HG03342 (cell line): ENCODE data around the gene MAGEA2.
A peak's percentile ranks its signal among the peaks of the same experiment; 100 is the strongest.
"Not testable (repeated sequence)": the region's sequence is repeated elsewhere in the genome, so short reads cannot be mapped to it uniquely, and the experiment has no call there.

Experiments
- ATAC-seq: cut with Tn5 transposase; IDR thresholded peaks from one replicate; pipeline ENCODE4 v1.9.1; 2021; ENCODE audit warnings: mild to moderate bottlenecking, moderate library complexity; ENCODE audit not compliant: unreplicated experiment

The MAGEA2 gene

DNA sequence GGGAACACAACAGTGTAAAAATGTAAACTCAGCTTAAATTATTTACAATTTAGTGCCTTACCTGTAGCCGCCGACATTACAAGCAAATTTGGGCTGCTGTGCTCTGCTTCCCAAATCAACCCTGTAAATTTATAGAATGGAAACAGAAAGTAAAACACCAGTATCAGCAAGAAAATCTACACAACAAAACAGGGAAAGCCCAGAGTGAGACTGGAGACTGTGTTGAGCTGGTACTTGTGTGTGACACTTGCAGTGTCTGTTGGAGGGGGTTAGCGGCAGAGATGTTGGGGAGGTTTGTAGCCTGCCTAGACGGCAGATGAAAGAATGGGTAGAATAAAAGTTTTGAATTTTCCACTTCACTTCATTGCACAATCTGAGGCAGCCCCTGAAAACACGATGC, 40.4 kb downstream of the MAGEA2 start:
- peak; percentile 53 for ATAC-seq

- ATAC-seq, result not testable (repeated sequence)
These were observed 44.5 kb downstream of the MAGEA2 start, which contains the start of gene CSAG2 for GRCh38 chrX:152709173-152709572. CSAG2 (minus strand) TSS chrX:152709273; CDS start chrX:152709112, 161 bp downstream.

DNA sequence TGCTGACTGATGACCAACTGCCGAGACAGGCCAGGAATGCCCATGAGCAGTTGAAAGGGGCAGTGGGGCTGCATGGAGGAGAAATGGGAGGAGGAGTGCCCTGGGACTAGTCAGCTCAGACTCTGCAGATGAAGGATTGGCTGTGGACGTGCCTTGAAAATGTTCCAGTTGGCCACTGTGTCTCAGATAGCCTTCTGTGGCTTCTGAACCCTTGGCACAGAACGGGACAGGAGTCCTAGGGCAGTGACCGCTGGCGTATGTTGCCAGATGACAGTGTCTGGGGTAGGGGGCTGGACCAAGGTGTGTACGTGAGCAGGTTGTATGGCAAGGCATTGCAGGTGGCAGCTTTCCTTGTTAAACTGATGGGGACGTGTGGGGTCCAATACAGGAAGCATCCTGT, 47.1 kb downstream of the MAGEA2 start:
- ATAC-seq, result not testable (repeated sequence)

- ATAC-seq, result not testable (repeated sequence)
These were observed 53.3 kb downstream of the MAGEA2 start for GRCh38 chrX:152700390-152700789.
